Mesodermal cell (in vitro differentiated cells): ENCODE data around the gene SIKE1.

Experiments used
- H3K27ac ChIP-seq: 2 replicates; pipeline ENCODE4 v1.7.0; 2013; ENCODE audit warnings: mild to moderate bottlenecking, low read depth, low read length, moderate library complexity; ENCODE audit not compliant: severe bottlenecking
- H3K36me3 ChIP-seq: 2 replicates; pipeline ENCODE4 v1.7.1; 2013; ENCODE audit warnings: mild to moderate bottlenecking, low read length, moderate library complexity; ENCODE audit not compliant: control insufficient read depth, insufficient read depth
- H3K4me1 ChIP-seq: one replicate; pipeline ENCODE4 v1.7.1; 2013; ENCODE audit warnings: mild to moderate bottlenecking, low read length; ENCODE audit not compliant: insufficient read depth, control insufficient read depth, poor library complexity, severe bottlenecking
- H3K4me3 ChIP-seq: 2 replicates; pipeline ENCODE4 v1.7.0; 2013; ENCODE audit warnings: low read length, control low read depth, mild to moderate bottlenecking; ENCODE audit not compliant: insufficient read depth, poor library complexity, severe bottlenecking; ENCODE audit errors: extremely low read depth
- H3K9me3 ChIP-seq: 2 replicates; pipeline ENCODE4 v1.7.1; 2013; ENCODE audit warnings: mild to moderate bottlenecking, low read length, moderate library complexity; ENCODE audit not compliant: control insufficient read depth
- WGBS, 2 experiments: methylation state at CpG; one replicate each; pipeline ENCODE4 v1.1.5; 2013; ENCODE audit warnings: missing lambda C conversion rate in 2 of 2; ENCODE audit not compliant: insufficient coverage in 2 of 2; 5-methylcytosine and 5-hydroxymethylcytosine counted together

Gene SIKE1

DNA sequence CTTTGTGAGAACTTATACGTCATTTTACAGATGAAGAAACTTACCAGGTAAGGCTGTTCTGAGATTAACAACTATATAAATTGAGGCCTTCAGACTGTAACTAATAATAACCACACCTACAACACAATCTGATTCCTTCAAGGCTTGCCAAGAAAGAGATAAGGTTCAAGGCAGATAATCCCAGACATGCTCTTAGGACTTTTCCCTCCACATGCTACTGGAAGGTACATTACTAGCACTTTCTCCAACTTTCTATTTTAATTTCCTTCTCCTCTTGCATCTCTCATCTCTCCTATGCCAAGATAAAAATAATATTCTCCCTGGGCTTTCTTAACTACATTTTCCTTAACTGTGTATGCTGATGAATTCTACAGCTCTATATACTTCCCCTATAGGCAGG, 45.0 kb downstream of the SIKE1 start:
- no peak overlapping the region for H3K27ac ChIP-seq
- H3K36me3 ChIP-seq, result peaks cover 90% of the 10 kb centered on the region
- no peaks in the 10 kb centered on the region for H3K9me3 ChIP-seq
- no CpG with 5 or more reads among the region's 1 CpG for WGBS, 2 experiments
- no peak overlapping the region for H3K4me3 ChIP-seq
- no peaks in the 10 kb centered on the region for H3K4me1 ChIP-seq

DNA sequence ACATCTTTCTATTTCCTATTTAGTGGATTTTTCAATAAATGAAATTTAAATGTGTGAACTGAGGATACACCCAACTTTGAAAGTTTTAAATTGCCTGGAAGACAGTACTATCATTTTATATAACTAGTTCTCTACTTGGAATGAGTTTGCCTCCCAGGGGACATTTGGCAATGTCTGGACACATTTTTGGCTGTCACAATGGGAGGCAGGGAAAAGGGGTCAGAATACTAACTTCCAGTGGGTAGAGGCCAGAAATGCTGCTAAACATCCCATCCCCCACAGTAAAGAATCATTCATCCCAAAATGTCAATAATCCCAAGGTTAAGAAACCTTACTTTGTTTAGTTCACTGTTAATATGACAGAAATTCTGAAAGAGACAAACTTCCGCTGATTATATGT, 50.7 kb downstream of the SIKE1 start:
- H3K36me3 ChIP-seq, result peaks cover 93% of the 10 kb centered on the region
- H3K4me3 ChIP-seq, result no peak overlapping the region
- H3K4me1 ChIP-seq, result no peaks in the 10 kb centered on the region
- no CpG with 5 or more reads among the region's 1 CpG for WGBS, 2 experiments
- no peak overlapping the region for H3K27ac ChIP-seq
- H3K9me3 ChIP-seq, result no peaks in the 10 kb centered on the region

DNA sequence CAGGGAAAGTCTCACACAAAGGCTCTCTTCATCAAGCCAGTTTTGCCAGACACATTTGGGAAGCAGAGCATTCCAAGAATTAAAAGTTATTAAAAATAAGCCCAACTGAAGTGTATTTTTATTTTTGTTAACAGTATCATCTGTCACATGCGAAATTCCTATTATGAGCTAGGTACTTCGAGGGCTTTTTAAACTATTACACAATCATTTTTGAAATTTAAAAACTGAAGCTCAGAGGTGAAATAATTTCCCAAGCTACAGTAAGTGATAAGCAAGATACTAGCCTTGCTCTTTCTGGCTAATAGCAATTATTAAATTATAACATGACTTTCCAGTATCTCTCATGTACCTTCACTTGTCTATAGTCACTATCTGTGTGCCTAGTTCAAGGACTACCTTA, 51.9 kb downstream of the SIKE1 start:
- Histone ChIP-seq H3K36me3 (peaks cover 94% of the 10 kb centered on the region), H3K4me3 (no peak overlapping the region), H3K27ac (no peak overlapping the region), H3K4me1 (no peaks in the 10 kb centered on the region), H3K9me3 (no peaks in the 10 kb centered on the region)
- WGBS, 2 experiments, result no CpG with 5 or more reads among the region's 2 CpGs

- H3K36me3 ChIP-seq, result peaks cover 96% of the 10 kb centered on the region
Observed at GRCh38 chr1:114725230-114725629, 55.3 kb downstream of the SIKE1 start.

DNA sequence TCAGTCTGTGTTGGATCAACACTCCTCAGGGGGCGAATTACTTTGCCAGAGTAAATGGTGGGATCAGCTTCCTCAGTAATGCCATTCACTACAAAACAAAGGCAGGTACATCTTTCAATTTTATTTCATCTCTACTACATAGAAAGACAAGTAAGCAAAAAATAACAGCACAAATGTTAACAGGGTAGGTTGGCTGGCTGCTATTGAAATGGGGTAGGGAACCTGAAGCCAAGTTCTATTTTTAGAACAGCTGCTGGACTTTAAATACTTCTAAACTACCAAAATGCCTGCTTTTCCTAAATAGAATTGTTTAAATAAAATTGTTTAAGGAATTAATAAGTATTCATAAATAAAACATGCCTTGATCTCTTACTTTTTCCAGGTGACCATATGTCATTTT, 56.6 kb downstream of the SIKE1 start:
- Histone ChIP-seq H3K9me3 (no peaks in the 10 kb centered on the region), H3K4me1 (no peaks in the 10 kb centered on the region), H3K4me3 (no peak overlapping the region), H3K27ac (no peak overlapping the region), H3K36me3 (peaks cover 96% of the 10 kb centered on the region)
- WGBS, 2 experiments, result 60% methylated on average over 1 of the region's 1 CpG; no CpG with 5 or more reads in 1 of the 2 experiments

More at GRCh38 chr1:114725230-114725629, 55.3 kb downstream of the SIKE1 start:
- WGBS, 2 experiments, result no CpG with 5 or more reads among the region's 1 CpG
- H3K9me3 ChIP-seq, result no peaks in the 10 kb centered on the region
- H3K4me3 ChIP-seq, result no peak overlapping the region
- H3K4me1 ChIP-seq, result no peaks in the 10 kb centered on the region
- no peak overlapping the region for H3K27ac ChIP-seq

DNA sequence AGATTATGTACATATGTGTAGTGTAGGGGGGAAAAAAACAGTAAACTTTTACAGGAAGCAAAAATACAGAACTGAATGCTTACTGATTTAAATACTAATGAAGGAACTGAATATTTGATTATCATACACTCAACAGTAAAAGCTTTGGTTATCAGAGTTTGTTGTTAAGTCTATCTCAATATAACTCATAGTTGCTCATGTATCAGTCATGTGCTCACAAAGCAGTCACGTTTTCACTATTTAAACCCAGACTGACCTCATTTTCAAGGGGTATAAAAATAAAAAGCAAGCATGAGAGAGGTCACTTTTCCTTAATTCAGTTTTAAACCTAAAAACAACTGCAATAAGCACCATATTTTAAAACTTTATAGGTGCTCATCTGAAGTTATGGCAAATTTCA, 57.0 kb downstream of the SIKE1 start:
- WGBS, 2 experiments, result no CpG with 5 or more reads among the region's 1 CpG
- no peaks in the 10 kb centered on the region for H3K4me1 ChIP-seq
- no peak overlapping the region for H3K4me3 ChIP-seq
- no peak overlapping the region for H3K27ac ChIP-seq
- peaks cover 96% of the 10 kb centered on the region for H3K36me3 ChIP-seq
- no peaks in the 10 kb centered on the region for H3K9me3 ChIP-seq

- 96 to 100% methylated on average over 2 to 3 of the region's 4 CpGs for WGBS, 2 experiments
- Histone ChIP-seq H3K36me3 (peaks cover 83% of the 10 kb centered on the region), H3K4me1 (peaks cover 9% of the 10 kb centered on the region), H3K4me3 (no peak overlapping the region), H3K9me3 (no peaks in the 10 kb centered on the region), H3K27ac (no peak overlapping the region)
Observed at GRCh38 chr1:114720492-114720891, 60.0 kb downstream of the SIKE1 start.
